GM21576 (cell line): ENCODE measurements around the gene SYNPR.

Source experiments
- ATAC-seq: cut with Tn5 transposase; IDR thresholded peaks from one replicate; pipeline ENCODE4 v1.9.1; 2021; ENCODE audit warnings: mild to moderate bottlenecking, moderate library complexity; ENCODE audit not compliant: unreplicated experiment

Gene SYNPR

GRCh38 chr3:63303238-63303637 is 25.1 kb downstream of the SYNPR start:
- ATAC-seq: no peak

GRCh38 chr3:63304421-63304820 is 26.3 kb downstream of the SYNPR start:
- ATAC-seq: no peak

GRCh38 chr3:63308072-63308471 is 30.0 kb downstream of the SYNPR start:
- no peak for ATAC-seq

GRCh38 chr3:63309768-63310167 is 31.7 kb downstream of the SYNPR start:
- no peak for ATAC-seq

GRCh38 chr3:63323766-63324165 is 45.7 kb downstream of the SYNPR start:
- ATAC-seq: no peak

- ATAC-seq: no peak
Observed at GRCh38 chr3:63324621-63325020, 46.5 kb downstream of the SYNPR start.

GRCh38 chr3:63325386-63325785 is 47.3 kb downstream of the SYNPR start:
- ATAC-seq: no peak

GRCh38 chr3:63328365-63328764 is 50.3 kb downstream of the SYNPR start:
- ATAC-seq: no peak

- no peak for ATAC-seq
Observed at GRCh38 chr3:63331520-63331919, 53.4 kb downstream of the SYNPR start.

- ATAC-seq: no peak
Observed at GRCh38 chr3:63333815-63334214, 55.7 kb downstream of the SYNPR start.

GRCh38 chr3:63338351-63338750 is 60.2 kb downstream of the SYNPR start:
- ATAC-seq: no peak

- ATAC-seq: peak; percentile 59
Observed at GRCh38 chr3:63343674-63344073, 65.6 kb downstream of the SYNPR start.

- no peak for ATAC-seq
Observed at GRCh38 chr3:63344661-63345060, 66.6 kb downstream of the SYNPR start.

GRCh38 chr3:63349583-63350573 is 71.8 kb downstream of the SYNPR start:
- no peak for ATAC-seq

GRCh38 chr3:63351159-63352007 is 73.3 kb downstream of the SYNPR start:
- peak; percentile 64 for ATAC-seq

- ATAC-seq: no peak
Observed at GRCh38 chr3:63352008-63352279, 73.8 kb downstream of the SYNPR start.

GRCh38 chr3:63353383-63353782 is 75.3 kb downstream of the SYNPR start:
- ATAC-seq: no peak

- no peak for ATAC-seq
Observed at GRCh38 chr3:63354160-63354559, 76.1 kb downstream of the SYNPR start.

- ATAC-seq: no peak
Observed at GRCh38 chr3:63355809-63356208, 77.7 kb downstream of the SYNPR start.

GRCh38 chr3:63364495-63364894 is 86.4 kb downstream of the SYNPR start:
- ATAC-seq: no peak

GRCh38 chr3:63364910-63365309 is 86.8 kb downstream of the SYNPR start:
- no peak for ATAC-seq

GRCh38 chr3:63365671-63366070 is 87.6 kb downstream of the SYNPR start:
- ATAC-seq: no peak
